Liver (tissue), 9 donors: ENCODE data around the gene BAIAP3. TPM values are rescaled to one million over a fixed set of nuclear protein-coding genes. Genes with fewer than 3 reads are reported as not detected.

Experiments used
- DNase-seq: peaks from one replicate; pipeline ENCODE4 v3.0.0-alpha.2; 2017; ENCODE audit warnings: low spot score
- H3K27ac ChIP-seq, 2 donors: one replicate each; pipeline ENCODE4 v1.7.0; 2013; ENCODE audit warnings: inconsistent platforms in 2 of 2, low read length in 2 of 2, control low read depth in 1 of 2, low read depth in 1 of 2, mild to moderate bottlenecking in 1 of 2
- H3K27me3 ChIP-seq, 4 donors: one replicate each; pipeline versions ENCODE4 v1.6.1 to v1.7.0; 2013; ENCODE audit warnings: low read length in 3 of 4, inconsistent platforms in 1 of 4, mild to moderate bottlenecking in 1 of 4, moderate library complexity in 1 of 4; ENCODE audit not compliant: control insufficient read depth in 4 of 4, insufficient read depth in 4 of 4
- H3K36me3 ChIP-seq, 4 donors: one replicate each; pipeline versions ENCODE4 v1.6.1 to v1.7.0; 2013; ENCODE audit warnings: low read length in 3 of 4, mild to moderate bottlenecking in 3 of 4, low read depth in 1 of 4, moderate library complexity in 1 of 4; ENCODE audit not compliant: control insufficient read depth in 4 of 4, insufficient read depth in 3 of 4
- H3K4me1 ChIP-seq, 4 donors: one replicate each; pipeline versions ENCODE4 v1.6.1 to v1.7.0; 2013; ENCODE audit warnings: low read length in 3 of 4, mild to moderate bottlenecking in 3 of 4, moderate library complexity in 1 of 4; ENCODE audit not compliant: control insufficient read depth in 4 of 4, insufficient read depth in 4 of 4
- H3K4me3 ChIP-seq, 3 donors: one replicate each; pipeline versions ENCODE4 v1.6.1 to v1.7.0; 2013; ENCODE audit warnings: low read length in 3 of 3, control low read depth in 1 of 3, low read depth in 1 of 3, mild to moderate bottlenecking in 1 of 3
- H3K9ac ChIP-seq, 2 donors: one replicate each; pipeline ENCODE4 v1.7.0; 2013; ENCODE audit warnings: low read length in 2 of 2, mild to moderate bottlenecking in 2 of 2, moderate library complexity in 2 of 2, control low read depth in 1 of 2, low read depth in 1 of 2
- H3K9me3 ChIP-seq, 4 donors: one replicate each; pipeline versions ENCODE4 v1.6.1 to v1.7.0; 2013; ENCODE audit warnings: low read length in 3 of 4; ENCODE audit not compliant: control insufficient read depth in 4 of 4
- EGR1 ChIP-seq, 2 donors: IDR thresholded peaks; 2 replicates each; pipeline ENCODE4 v1.6.1; 2016 to 2018; ENCODE audit warnings: antibody characterized with exemption in 2 of 2, low read depth in 2 of 2
- FOXA1 ChIP-seq: IDR thresholded peaks from 2 replicates; pipeline ENCODE4 v1.6.1; 2016; ENCODE audit warnings: antibody characterized with exemption
- FOXA2 ChIP-seq: IDR thresholded peaks from 2 replicates; pipeline ENCODE4 v1.6.1; 2016; ENCODE audit warnings: antibody characterized with exemption
- GABPA ChIP-seq, 2 donors: IDR thresholded peaks in 1 of 2; conservative IDR thresholded peaks in 1 of 2; 2 replicates each; pipeline ENCODE4 v1.6.1; 2016; ENCODE audit warnings: antibody characterized with exemption in 2 of 2, mild to moderate bottlenecking in 1 of 2, moderate library complexity in 1 of 2
- HNF4A ChIP-seq, 2 donors: conservative IDR thresholded peaks; 2 replicates each; pipeline ENCODE4 v1.6.1; 2016; ENCODE audit warnings: antibody characterized with exemption in 2 of 2, mild to moderate bottlenecking in 2 of 2
- HNF4G ChIP-seq: IDR thresholded peaks from 2 replicates; pipeline ENCODE4 v1.6.1; 2016; ENCODE audit warnings: antibody characterized with exemption
- JUND ChIP-seq, 2 donors: IDR thresholded peaks; 2 replicates each; pipeline ENCODE4 v1.6.1; 2016; ENCODE audit warnings: antibody characterized with exemption in 2 of 2
- NR2F2 ChIP-seq: IDR thresholded peaks from 2 replicates; pipeline ENCODE4 v1.6.1; 2016; ENCODE audit warnings: antibody characterized with exemption
- RAD21 ChIP-seq, 2 donors: IDR thresholded peaks; 2 replicates each; pipeline ENCODE4 v1.6.1; 2016; ENCODE audit warnings: antibody characterized with exemption in 2 of 2, mild to moderate bottlenecking in 2 of 2
- RXRA ChIP-seq, 2 donors: IDR thresholded peaks; 2 replicates each; pipeline ENCODE4 v1.6.1; 2017 to 2018; ENCODE audit warnings: antibody characterized with exemption in 2 of 2, mild to moderate bottlenecking in 1 of 2
- SP1 ChIP-seq: IDR thresholded peaks from 2 replicates; pipeline ENCODE4 v1.6.1; 2018; ENCODE audit warnings: antibody characterized with exemption, mild to moderate bottlenecking
- TAF1 ChIP-seq: conservative IDR thresholded peaks from 2 replicates; pipeline ENCODE4 v1.6.1; 2016; ENCODE audit warnings: antibody characterized with exemption, mild to moderate bottlenecking
- YY1 ChIP-seq: IDR thresholded peaks from 2 replicates; pipeline ENCODE4 v1.6.1; 2016; ENCODE audit warnings: antibody characterized with exemption, mild to moderate bottlenecking
- WGBS: extraction: QIAGEN DNeasy Blood & Tissue Kit; methylation state at CpG from one replicate; pipeline ENCODE4 v1.1.7; 2013; 5-methylcytosine and 5-hydroxymethylcytosine counted together
- polyA plus RNA-seq, 2 donors: library from polyadenylated mRNA; stranded (reverse) in 1 of 2; unstranded in 1 of 2; fragments of 200-250 nt in 1 of 2; fragments of >200 nt in 1 of 2; fragmentation: Nextera tagmentation in 1 of 2; extraction: Ambion mirVana in 1 of 2; gene quantifications; one replicate each; pipeline versions ENCODE4 v1.2.1 to v1.2.3, GENCODE V29; 2013 to 2015
- total RNA-seq, 2 donors: library from RNA; depleted of rRNA; stranded (reverse); fragments of >200 nt; gene quantifications; one replicate each; pipeline ENCODE4 v1.2.3, GENCODE V29; 2014
- TF ChIP-seq, protein P1 (sequence below): fragments of 150-350 bp; IDR thresholded peaks from 2 replicates; pipeline ENCODE4 v1.5.1; 2017; ENCODE audit warnings: improper control_type of control experiment, low read depth, low read length; ENCODE audit not compliant: missing input control
- TF ChIP-seq, protein P2 (sequence below): IDR thresholded peaks from 2 replicates; pipeline ENCODE4 v1.6.1; 2016; ENCODE audit warnings: antibody characterized with exemption
- TF ChIP-seq, protein P3 (sequence below): IDR thresholded peaks from 2 replicates; pipeline ENCODE4 v1.6.1; 2016; ENCODE audit warnings: antibody characterized with exemption
- TF ChIP-seq, protein P4 (sequence below): IDR thresholded peaks from 2 replicates; pipeline ENCODE4 v1.6.1; 2016; ENCODE audit warnings: antibody characterized with exemption
- donor health status: healthy.
- donor health status: healthy.
- donor health status: healthy.
- donor health status: healthy.
- donor health status: healthy.

The BAIAP3 gene
- total and polyA plus RNA-seq, 4 donors = 1.6 to 3.8 (median 2.6) TPM

DNA sequence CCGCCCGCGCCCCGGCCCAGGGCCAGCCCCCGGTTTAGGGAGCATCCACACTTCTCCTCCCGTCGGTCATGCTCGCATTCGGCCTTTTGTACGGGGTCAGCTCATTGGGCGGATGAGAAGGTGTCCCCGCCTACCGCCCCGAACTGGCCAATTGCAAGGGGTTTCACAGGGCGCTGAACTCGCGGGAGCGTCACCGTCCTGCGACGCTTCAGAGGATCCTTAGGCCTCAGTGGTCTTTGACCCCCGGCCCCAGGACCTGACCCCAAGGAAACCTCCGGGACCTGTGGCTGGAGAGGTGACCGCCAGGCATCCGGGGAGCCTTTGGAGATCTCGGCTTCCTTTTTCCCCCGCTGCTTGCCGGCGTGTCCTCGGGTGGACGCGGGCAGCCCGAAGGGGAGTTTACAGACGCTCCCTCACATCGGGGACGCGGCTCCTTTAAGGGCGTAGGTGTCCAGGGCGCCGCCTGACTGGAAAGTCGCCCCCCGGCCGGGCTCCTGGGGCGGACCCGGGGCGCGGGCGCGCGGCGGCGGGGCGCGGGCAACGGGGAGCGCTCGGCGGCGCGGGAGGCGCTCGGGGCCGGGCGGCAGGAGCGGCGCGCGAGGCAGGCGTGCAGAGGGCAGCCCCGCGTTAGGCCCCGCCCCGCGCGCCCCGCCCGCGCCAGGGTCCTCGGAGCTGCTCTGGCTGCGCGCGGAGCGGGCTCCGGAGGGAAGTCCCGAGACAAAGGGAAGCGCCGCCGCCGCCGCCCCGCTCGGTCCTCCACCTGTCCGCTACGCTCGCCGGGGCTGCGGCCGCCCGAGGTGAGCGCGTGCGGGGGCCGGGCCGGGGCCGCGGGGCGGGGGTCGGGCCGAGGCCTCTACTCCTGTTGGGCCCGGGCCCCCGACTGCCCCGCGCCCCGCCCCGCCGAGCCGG, 24.2 kb upstream of the BAIAP3 start, which contains the start of gene UBE2I:
Gene UBE2I (plus strand): TSS at position 660 of the 909 bp plus-strand sequence. CDS start 4,395 bp downstream, outside the sequence.
- DNase-seq = peak; percentile 100

DNA sequence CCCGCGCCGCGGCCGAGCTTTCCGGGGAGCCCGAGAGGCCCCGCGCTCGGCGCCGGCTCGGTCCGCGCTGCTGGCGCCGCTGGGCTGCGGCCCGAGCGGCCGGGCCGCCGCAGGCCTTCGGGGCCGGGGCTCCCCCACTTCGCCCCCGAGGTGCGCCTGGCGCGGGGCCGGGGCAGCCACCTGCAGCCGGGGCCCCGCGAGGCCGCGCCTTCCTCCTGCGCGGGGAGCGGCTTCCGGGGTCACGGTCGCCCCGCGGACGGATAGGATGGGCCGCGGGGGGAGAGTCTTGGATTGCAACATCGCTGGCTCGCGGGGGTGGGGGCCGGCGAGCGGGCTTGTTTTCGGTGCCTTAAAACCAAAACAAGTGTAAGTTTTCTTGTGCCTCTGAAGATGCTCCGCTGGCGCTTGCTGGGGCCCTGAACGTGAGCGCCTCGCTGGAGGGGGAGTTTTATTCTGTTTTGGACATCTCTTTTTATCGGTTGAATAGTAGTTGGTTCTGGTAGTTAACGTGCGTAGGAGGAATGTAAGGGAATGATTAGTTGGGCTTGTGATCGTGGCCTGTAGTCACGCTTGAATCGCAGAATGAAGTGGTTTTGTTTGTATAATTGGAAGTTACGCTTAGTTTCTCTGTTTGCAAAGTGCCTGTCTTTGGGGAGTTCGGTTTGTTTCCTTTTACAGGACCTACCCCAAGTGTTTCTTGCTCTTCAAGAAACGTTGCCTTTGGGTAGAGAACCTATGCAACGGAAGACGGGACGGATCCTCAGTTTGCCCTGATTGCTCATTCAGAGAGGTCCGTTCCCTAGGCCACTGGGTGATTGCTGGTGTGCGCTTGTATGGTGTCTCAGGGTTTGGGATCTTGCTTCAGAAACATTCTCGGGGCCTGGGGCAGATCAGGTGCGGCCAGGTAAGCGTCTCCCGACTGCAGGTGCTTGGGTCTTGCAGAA, 23.3 kb upstream of the BAIAP3 start:
- H3K27me3 ChIP-seq = no peaks in the 10 kb centered on the region
- H3K4me1 ChIP-seq = peaks cover 9 to 44% (median 34%) of the 10 kb centered on the region in 4 donors
- H3K27ac ChIP-seq = peak overlapping the region; percentile 13 to 52
- no peaks in the 10 kb centered on the region for H3K9me3 ChIP-seq
- H3K4me3 ChIP-seq = peak overlapping the region; percentile 58 to 99 (median 90)
- WGBS = under 1% methylated on average over 77 of the region's 77 CpGs
- H3K9ac ChIP-seq = peak overlapping the region; percentile 51 to 87
- DNase-seq = no peak
- peaks cover 3 to 10% (median 8%) of the 10 kb centered on the region in 4 donors for H3K36me3 ChIP-seq
- TF ChIP-seq RAD21 (IDR thresholded peaks at IDR 0.05) (no peak), HNF4A (conservative IDR thresholded peaks at IDR 0.05) (no peak), FOXA2 (no peak), TAF1 (no peak), JUND (IDR thresholded peaks at IDR 0.05) (no peak), SP1 (no peak), GABPA (IDR thresholded peaks at IDR 0.05 in 1 of 2, conservative IDR thresholded peaks at IDR 0.05 in 1 of 2) (no peak), EGR1 (IDR thresholded peaks at IDR 0.05; ENCODE audit: low read depth in 2 of 2) (no peak)
- TF ChIP-seq, protein P1, sequence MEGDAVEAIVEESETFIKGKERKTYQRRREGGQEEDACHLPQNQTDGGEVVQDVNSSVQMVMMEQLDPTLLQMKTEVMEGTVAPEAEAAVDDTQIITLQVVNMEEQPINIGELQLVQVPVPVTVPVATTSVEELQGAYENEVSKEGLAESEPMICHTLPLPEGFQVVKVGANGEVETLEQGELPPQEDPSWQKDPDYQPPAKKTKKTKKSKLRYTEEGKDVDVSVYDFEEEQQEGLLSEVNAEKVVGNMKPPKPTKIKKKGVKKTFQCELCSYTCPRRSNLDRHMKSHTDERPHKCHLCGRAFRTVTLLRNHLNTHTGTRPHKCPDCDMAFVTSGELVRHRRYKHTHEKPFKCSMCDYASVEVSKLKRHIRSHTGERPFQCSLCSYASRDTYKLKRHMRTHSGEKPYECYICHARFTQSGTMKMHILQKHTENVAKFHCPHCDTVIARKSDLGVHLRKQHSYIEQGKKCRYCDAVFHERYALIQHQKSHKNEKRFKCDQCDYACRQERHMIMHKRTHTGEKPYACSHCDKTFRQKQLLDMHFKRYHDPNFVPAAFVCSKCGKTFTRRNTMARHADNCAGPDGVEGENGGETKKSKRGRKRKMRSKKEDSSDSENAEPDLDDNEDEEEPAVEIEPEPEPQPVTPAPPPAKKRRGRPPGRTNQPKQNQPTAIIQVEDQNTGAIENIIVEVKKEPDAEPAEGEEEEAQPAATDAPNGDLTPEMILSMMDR = no peak
- TF ChIP-seq, protein P2, sequence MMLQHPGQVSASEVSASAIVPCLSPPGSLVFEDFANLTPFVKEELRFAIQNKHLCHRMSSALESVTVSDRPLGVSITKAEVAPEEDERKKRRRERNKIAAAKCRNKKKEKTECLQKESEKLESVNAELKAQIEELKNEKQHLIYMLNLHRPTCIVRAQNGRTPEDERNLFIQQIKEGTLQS = no peak
- TF ChIP-seq, protein P3, sequence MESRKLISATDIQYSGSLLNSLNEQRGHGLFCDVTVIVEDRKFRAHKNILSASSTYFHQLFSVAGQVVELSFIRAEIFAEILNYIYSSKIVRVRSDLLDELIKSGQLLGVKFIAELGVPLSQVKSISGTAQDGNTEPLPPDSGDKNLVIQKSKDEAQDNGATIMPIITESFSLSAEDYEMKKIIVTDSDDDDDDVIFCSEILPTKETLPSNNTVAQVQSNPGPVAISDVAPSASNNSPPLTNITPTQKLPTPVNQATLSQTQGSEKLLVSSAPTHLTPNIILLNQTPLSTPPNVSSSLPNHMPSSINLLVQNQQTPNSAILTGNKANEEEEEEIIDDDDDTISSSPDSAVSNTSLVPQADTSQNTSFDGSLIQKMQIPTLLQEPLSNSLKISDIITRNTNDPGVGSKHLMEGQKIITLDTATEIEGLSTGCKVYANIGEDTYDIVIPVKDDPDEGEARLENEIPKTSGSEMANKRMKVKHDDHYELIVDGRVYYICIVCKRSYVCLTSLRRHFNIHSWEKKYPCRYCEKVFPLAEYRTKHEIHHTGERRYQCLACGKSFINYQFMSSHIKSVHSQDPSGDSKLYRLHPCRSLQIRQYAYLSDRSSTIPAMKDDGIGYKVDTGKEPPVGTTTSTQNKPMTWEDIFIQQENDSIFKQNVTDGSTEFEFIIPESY = no peak

More for the DNA sequence above, 24.2 kb upstream of the BAIAP3 start, which contains the start of gene UBE2I:
- H3K4me1 ChIP-seq = peaks cover 9 to 43% (median 34%) of the 10 kb centered on the region in 4 donors
- H3K36me3 ChIP-seq = peaks cover 0 to 3% (median 1%) of the 10 kb centered on the region in 4 donors
- TF ChIP-seq HNF4G (no peak), GABPA (IDR thresholded peaks at IDR 0.05 in 1 of 2, conservative IDR thresholded peaks at IDR 0.05 in 1 of 2) (no peak), RXRA (IDR thresholded peaks at IDR 0.05) (peak; percentile 32 to 63), NR2F2 (peak; percentile 61), JUND (IDR thresholded peaks at IDR 0.05) (peak in 1 of 2 donors; percentile 19), YY1 (peak; percentile 64), FOXA1 (no peak), SP1 (peak; percentile 96), EGR1 (IDR thresholded peaks at IDR 0.05; ENCODE audit: low read depth in 2 of 2) (peak in 1 of 2 donors; percentile 37), RAD21 (IDR thresholded peaks at IDR 0.05) (no peak), HNF4A (conservative IDR thresholded peaks at IDR 0.05) (peak in 1 of 2 donors; percentile 30), TAF1 (no peak), FOXA2 (no peak)
- TF ChIP-seq, protein P3 = no peak
- TF ChIP-seq, protein P1 = no peak
- TF ChIP-seq, protein P4, sequence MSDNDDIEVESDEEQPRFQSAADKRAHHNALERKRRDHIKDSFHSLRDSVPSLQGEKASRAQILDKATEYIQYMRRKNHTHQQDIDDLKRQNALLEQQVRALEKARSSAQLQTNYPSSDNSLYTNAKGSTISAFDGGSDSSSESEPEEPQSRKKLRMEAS = no peak
- peak within 1 kb of the TSS; percentile 87 to 96 for H3K9ac ChIP-seq
- no peaks in the 10 kb centered on the region for H3K27me3 ChIP-seq
- H3K4me3 ChIP-seq = peak within 1 kb of the TSS; percentile 58 to 99 (median 90)
- no peaks in the 10 kb centered on the region for H3K9me3 ChIP-seq
- 2% methylated on average over 117 of the region's 117 CpGs for WGBS
- peak within 1 kb of the TSS; percentile 99 for H3K27ac ChIP-seq
